Liver (tissue), 9 donors: ENCODE results near the gene APOBEC3G. TPM values are rescaled to one million over a fixed set of nuclear protein-coding genes. Genes with fewer than 3 reads are reported as not detected.

Experiments
- DNase-seq: peaks from one replicate; pipeline ENCODE4 v3.0.0-alpha.2; 2017; ENCODE audit warnings: low spot score
- H3K27ac ChIP-seq, 2 donors: one replicate each; pipeline ENCODE4 v1.7.0; 2013; ENCODE audit warnings: inconsistent platforms in 2 of 2, low read length in 2 of 2, control low read depth in 1 of 2, low read depth in 1 of 2, mild to moderate bottlenecking in 1 of 2
- H3K27me3 ChIP-seq, 4 donors: one replicate each; pipeline versions ENCODE4 v1.6.1 to v1.7.0; 2013; ENCODE audit warnings: low read length in 3 of 4, inconsistent platforms in 1 of 4, mild to moderate bottlenecking in 1 of 4, moderate library complexity in 1 of 4; ENCODE audit not compliant: control insufficient read depth in 4 of 4, insufficient read depth in 4 of 4
- H3K36me3 ChIP-seq, 4 donors: one replicate each; pipeline versions ENCODE4 v1.6.1 to v1.7.0; 2013; ENCODE audit warnings: low read length in 3 of 4, mild to moderate bottlenecking in 3 of 4, low read depth in 1 of 4, moderate library complexity in 1 of 4; ENCODE audit not compliant: control insufficient read depth in 4 of 4, insufficient read depth in 3 of 4
- H3K4me1 ChIP-seq, 4 donors: one replicate each; pipeline versions ENCODE4 v1.6.1 to v1.7.0; 2013; ENCODE audit warnings: low read length in 3 of 4, mild to moderate bottlenecking in 3 of 4, moderate library complexity in 1 of 4; ENCODE audit not compliant: control insufficient read depth in 4 of 4, insufficient read depth in 4 of 4
- H3K4me3 ChIP-seq, 3 donors: one replicate each; pipeline versions ENCODE4 v1.6.1 to v1.7.0; 2013; ENCODE audit warnings: low read length in 3 of 3, control low read depth in 1 of 3, low read depth in 1 of 3, mild to moderate bottlenecking in 1 of 3
- H3K9ac ChIP-seq, 2 donors: one replicate each; pipeline ENCODE4 v1.7.0; 2013; ENCODE audit warnings: low read length in 2 of 2, mild to moderate bottlenecking in 2 of 2, moderate library complexity in 2 of 2, control low read depth in 1 of 2, low read depth in 1 of 2
- H3K9me3 ChIP-seq, 4 donors: one replicate each; pipeline versions ENCODE4 v1.6.1 to v1.7.0; 2013; ENCODE audit warnings: low read length in 3 of 4; ENCODE audit not compliant: control insufficient read depth in 4 of 4
- ATF3 ChIP-seq: IDR thresholded peaks from 2 replicates; pipeline ENCODE4 v1.6.1; 2016; ENCODE audit warnings: antibody characterized with exemption
- CTCF ChIP-seq: fragments of 150-350 bp; IDR thresholded peaks from 2 replicates; pipeline ENCODE4 v1.5.1; 2017; ENCODE audit warnings: improper control_type of control experiment, low read depth, low read length; ENCODE audit not compliant: missing input control
- EGR1 ChIP-seq, 2 donors: IDR thresholded peaks; 2 replicates each; pipeline ENCODE4 v1.6.1; 2016 to 2018; ENCODE audit warnings: antibody characterized with exemption in 2 of 2, low read depth in 2 of 2
- FOXA1 ChIP-seq: IDR thresholded peaks from 2 replicates; pipeline ENCODE4 v1.6.1; 2016; ENCODE audit warnings: antibody characterized with exemption
- FOXA2 ChIP-seq: IDR thresholded peaks from 2 replicates; pipeline ENCODE4 v1.6.1; 2016; ENCODE audit warnings: antibody characterized with exemption
- GABPA ChIP-seq, 2 donors: IDR thresholded peaks in 1 of 2; conservative IDR thresholded peaks in 1 of 2; 2 replicates each; pipeline ENCODE4 v1.6.1; 2016; ENCODE audit warnings: antibody characterized with exemption in 2 of 2, mild to moderate bottlenecking in 1 of 2, moderate library complexity in 1 of 2
- HNF4A ChIP-seq, 2 donors: conservative IDR thresholded peaks; 2 replicates each; pipeline ENCODE4 v1.6.1; 2016; ENCODE audit warnings: antibody characterized with exemption in 2 of 2, mild to moderate bottlenecking in 2 of 2
- HNF4G ChIP-seq: IDR thresholded peaks from 2 replicates; pipeline ENCODE4 v1.6.1; 2016; ENCODE audit warnings: antibody characterized with exemption
- JUND ChIP-seq, 2 donors: IDR thresholded peaks; 2 replicates each; pipeline ENCODE4 v1.6.1; 2016; ENCODE audit warnings: antibody characterized with exemption in 2 of 2
- MAX ChIP-seq: IDR thresholded peaks from 2 replicates; pipeline ENCODE4 v1.6.1; 2016; ENCODE audit warnings: antibody characterized with exemption
- NR2F2 ChIP-seq: IDR thresholded peaks from 2 replicates; pipeline ENCODE4 v1.6.1; 2016; ENCODE audit warnings: antibody characterized with exemption
- RAD21 ChIP-seq, 2 donors: IDR thresholded peaks; 2 replicates each; pipeline ENCODE4 v1.6.1; 2016; ENCODE audit warnings: antibody characterized with exemption in 2 of 2, mild to moderate bottlenecking in 2 of 2
- REST ChIP-seq: IDR thresholded peaks from 2 replicates; pipeline ENCODE4 v1.6.1; 2016; ENCODE audit warnings: antibody characterized with exemption, mild to moderate bottlenecking
- RXRA ChIP-seq, 2 donors: IDR thresholded peaks; 2 replicates each; pipeline ENCODE4 v1.6.1; 2017 to 2018; ENCODE audit warnings: antibody characterized with exemption in 2 of 2, mild to moderate bottlenecking in 1 of 2
- SP1 ChIP-seq: IDR thresholded peaks from 2 replicates; pipeline ENCODE4 v1.6.1; 2018; ENCODE audit warnings: antibody characterized with exemption, mild to moderate bottlenecking
- TAF1 ChIP-seq: conservative IDR thresholded peaks from 2 replicates; pipeline ENCODE4 v1.6.1; 2016; ENCODE audit warnings: antibody characterized with exemption, mild to moderate bottlenecking
- YY1 ChIP-seq: IDR thresholded peaks from 2 replicates; pipeline ENCODE4 v1.6.1; 2016; ENCODE audit warnings: antibody characterized with exemption, mild to moderate bottlenecking
- ZBTB33 ChIP-seq: IDR thresholded peaks from 2 replicates; pipeline ENCODE4 v1.6.1; 2016; ENCODE audit warnings: antibody characterized with exemption
- WGBS: extraction: QIAGEN DNeasy Blood & Tissue Kit; methylation state at CpG from one replicate; pipeline ENCODE4 v1.1.7; 2013; 5-methylcytosine and 5-hydroxymethylcytosine counted together
- polyA plus RNA-seq, 2 donors: library from polyadenylated mRNA; stranded (reverse) in 1 of 2; unstranded in 1 of 2; fragments of 200-250 nt in 1 of 2; fragments of >200 nt in 1 of 2; fragmentation: Nextera tagmentation in 1 of 2; extraction: Ambion mirVana in 1 of 2; gene quantifications; one replicate each; pipeline versions ENCODE4 v1.2.1 to v1.2.3, GENCODE V29; 2013 to 2015
- total RNA-seq, 2 donors: library from RNA; depleted of rRNA; stranded (reverse); fragments of >200 nt; gene quantifications; one replicate each; pipeline ENCODE4 v1.2.3, GENCODE V29; 2014
- donor health status: healthy.
- donor health status: healthy.
- donor health status: healthy.
- donor health status: healthy.
- donor health status: healthy.

Gene APOBEC3G
- total and polyA plus RNA-seq, 4 donors: 1.9 to 9.2 (median 2.9) TPM

- 87% methylated on average over 4 of the region's 4 CpGs for WGBS
- Histone ChIP-seq H3K27ac (no peak overlapping the region), H3K9ac (no peak overlapping the region), H3K36me3 (no peaks in the 10 kb centered on the region), H3K9me3 (no peaks in the 10 kb centered on the region), H3K27me3 (no peaks in the 10 kb centered on the region), H3K4me3 (no peak overlapping the region), H3K4me1 (no peaks in the 10 kb centered on the region)
- DNase-seq: no peak
- TF ChIP-seq MAX (no peak), YY1 (no peak), EGR1 (IDR thresholded peaks at IDR 0.05; ENCODE audit: low read depth in 2 of 2) (no peak), HNF4A (conservative IDR thresholded peaks at IDR 0.05) (no peak)
These were observed 43.9 kb downstream of the APOBEC3G start for GRCh38 chr22:39120983-39121382.

GRCh38 chr22:39122772-39123470 is 45.8 kb downstream of the APOBEC3G start:
- 96% methylated on average over 17 of the region's 17 CpGs for WGBS
- no peak for DNase-seq
- Histone ChIP-seq H3K27ac (no peak overlapping the region), H3K4me1 (no peaks in the 10 kb centered on the region), H3K27me3 (no peaks in the 10 kb centered on the region), H3K9ac (no peak overlapping the region), H3K36me3 (no peaks in the 10 kb centered on the region), H3K9me3 (no peaks in the 10 kb centered on the region), H3K4me3 (no peak overlapping the region)
- TF ChIP-seq EGR1 (IDR thresholded peaks at IDR 0.05; ENCODE audit: low read depth in 2 of 2) (no peak), YY1 (no peak), HNF4A (conservative IDR thresholded peaks at IDR 0.05) (no peak), REST (no peak), FOXA2 (no peak), HNF4G (no peak), RXRA (IDR thresholded peaks at IDR 0.05) (no peak), FOXA1 (no peak), TAF1 (no peak), JUND (IDR thresholded peaks at IDR 0.05) (no peak), CTCF (no peak), MAX (no peak), ATF3 (no peak), NR2F2 (no peak), SP1 (no peak), GABPA (IDR thresholded peaks at IDR 0.05 in 1 of 2, conservative IDR thresholded peaks at IDR 0.05 in 1 of 2) (no peak), ZBTB33 (no peak), RAD21 (IDR thresholded peaks at IDR 0.05) (no peak)
